GM23338 (cell line): Measurements from ENCODE around the gene ATP13A2.
"Not testable (repeated sequence)": the region's sequence is repeated elsewhere in the genome, so short reads cannot be mapped to it uniquely, and the experiment has no call there.

ENCODE experiments used
- EZH2 ChIP-seq: fragments of 200-600 bp; sonication (generic); IDR thresholded peaks from one replicate; pipeline ENCODE4 v1.8.0; 2017; ENCODE audit warnings: antibody characterized with exemption, mild to moderate bottlenecking, low read depth; ENCODE audit not compliant: unreplicated experiment
- TF ChIP-seq, protein P1 (sequence below), 2 experiments: fragments of 200-600 bp in 1 of 2; sonication (generic) in 1 of 2; conservative IDR thresholded peaks; 2 replicates each; pipeline versions ENCODE4 v1.5.1 to v1.6.1; 2016 to 2017; ENCODE audit warnings: antibody characterized with exemption in 2 of 2, low read depth in 2 of 2, mild to moderate bottlenecking in 2 of 2, moderate library complexity in 1 of 2

DNA sequence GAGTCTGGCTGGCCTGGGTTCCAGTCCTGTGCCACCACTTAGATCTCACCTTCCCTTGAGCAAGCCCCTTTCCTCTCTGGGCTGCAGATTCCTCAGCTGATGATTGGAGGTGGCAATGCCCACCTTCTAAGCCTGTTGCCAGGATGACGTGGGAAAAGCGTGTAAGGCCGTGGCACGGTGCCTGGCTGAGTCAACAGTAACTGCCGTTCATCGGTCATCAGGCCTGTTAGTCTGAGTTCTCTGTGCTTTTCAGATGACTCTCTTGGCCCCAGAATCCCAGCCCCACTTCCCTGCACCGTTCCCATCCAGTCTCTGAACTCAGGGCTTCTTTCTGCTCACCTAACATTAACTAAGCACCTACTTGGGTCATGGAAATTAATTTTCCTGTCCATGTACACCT is 62.7 kb downstream of the ATP13A2 start:
- not testable (repeated sequence) for TF ChIP-seq EZH2
- TF ChIP-seq, protein P1, sequence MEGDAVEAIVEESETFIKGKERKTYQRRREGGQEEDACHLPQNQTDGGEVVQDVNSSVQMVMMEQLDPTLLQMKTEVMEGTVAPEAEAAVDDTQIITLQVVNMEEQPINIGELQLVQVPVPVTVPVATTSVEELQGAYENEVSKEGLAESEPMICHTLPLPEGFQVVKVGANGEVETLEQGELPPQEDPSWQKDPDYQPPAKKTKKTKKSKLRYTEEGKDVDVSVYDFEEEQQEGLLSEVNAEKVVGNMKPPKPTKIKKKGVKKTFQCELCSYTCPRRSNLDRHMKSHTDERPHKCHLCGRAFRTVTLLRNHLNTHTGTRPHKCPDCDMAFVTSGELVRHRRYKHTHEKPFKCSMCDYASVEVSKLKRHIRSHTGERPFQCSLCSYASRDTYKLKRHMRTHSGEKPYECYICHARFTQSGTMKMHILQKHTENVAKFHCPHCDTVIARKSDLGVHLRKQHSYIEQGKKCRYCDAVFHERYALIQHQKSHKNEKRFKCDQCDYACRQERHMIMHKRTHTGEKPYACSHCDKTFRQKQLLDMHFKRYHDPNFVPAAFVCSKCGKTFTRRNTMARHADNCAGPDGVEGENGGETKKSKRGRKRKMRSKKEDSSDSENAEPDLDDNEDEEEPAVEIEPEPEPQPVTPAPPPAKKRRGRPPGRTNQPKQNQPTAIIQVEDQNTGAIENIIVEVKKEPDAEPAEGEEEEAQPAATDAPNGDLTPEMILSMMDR (conservative IDR thresholded peaks at IDR 0.05; ENCODE audit: low read depth in 2 of 2), result not testable (repeated sequence)
